Activated CD4-positive, alpha-beta T cell treated with anti-CD3 and anti-CD28 coated beads for 36 hours (primary cell): Measurements from ENCODE around the gene UGT1A9. TPM values are rescaled to one million over a fixed set of nuclear protein-coding genes. Genes with fewer than 3 reads are reported as not detected.

ENCODE experiments used
- ATAC-seq: fragments of 200-7000 bp; cut with Tn5 transposase; one replicate; pipeline ENCODE4 v1.10.0; 2021; ENCODE audit warnings: mild to moderate bottlenecking, moderate library complexity
- CTCF ChIA-PET: fragments of 350-600 bp; sonication (Branson Sonifier 250); formaldehyde crosslinking; loops from one replicate; lab custom pipeline; 2021; ENCODE audit warnings: antibody characterized with exemption; lab: Charles Lee
- POLR2A ChIA-PET: fragments of 350-600 bp; sonication (Branson Sonifier 250); formaldehyde crosslinking; loops from one replicate; lab custom pipeline; 2021; ENCODE audit warnings: antibody characterized with exemption, inconsistent platforms; lab: Charles Lee
- DNase-seq: peaks from one replicate; pipeline ENCODE4 v3.0.0-alpha.2; 2020
- H3K27ac Mint-ChIP-seq: one replicate; pipeline ENCODE4 v1.8.0; 2021; ENCODE audit warnings: mixed read lengths
- H3K27me3 Mint-ChIP-seq: one replicate; pipeline ENCODE4 v1.8.0; 2021; ENCODE audit warnings: mixed read lengths
- H3K36me3 Mint-ChIP-seq: one replicate; pipeline ENCODE4 v1.8.0; 2021; ENCODE audit warnings: low read depth, mixed read lengths
- H3K4me1 Mint-ChIP-seq: one replicate; pipeline ENCODE4 v1.8.0; 2021; ENCODE audit warnings: mixed read lengths
- H3K4me3 Mint-ChIP-seq: one replicate; pipeline ENCODE4 v1.8.0; 2021; ENCODE audit warnings: mild to moderate bottlenecking, moderate library complexity, mixed read lengths
- H3K9me3 Mint-ChIP-seq: one replicate; pipeline ENCODE4 v1.8.0; 2021; ENCODE audit warnings: low read depth, mixed read lengths
- intact Hi-C, 2 experiments: fragments of 100-400 bp; cut with DNase I in 1 of 2; cut with micrococcal nuclease in 1 of 2; formaldehyde crosslinking; loops; one replicate each; pipeline versions ENCODE4 v1.14.2 to v1.15.1; 2022 to 2024; cut with DNase I, micrococcal nuclease
- total RNA-seq, 2 experiments: library from RNA; stranded (reverse); gene quantifications; one replicate each; pipeline ENCODE4 v1.2.3, GENCODE V29; 2021

The UGT1A9 gene
- total RNA-seq, 2 experiments from 2014 or later = not detected

GRCh38 chr2:233822101-233822771 is 150.5 kb downstream of the UGT1A9 start:
- POLR2A ChIA-PET = no interaction called here
- Mint-ChIP-seq H3K9me3 (no peaks in the 10 kb centered on the region), H3K27me3 (peaks cover 1% of the 10 kb centered on the region), H3K27ac (no peak overlapping the region), H3K4me3 (no peak overlapping the region), H3K36me3 (no peaks in the 10 kb centered on the region), H3K4me1 (no peaks in the 10 kb centered on the region)
- CTCF ChIA-PET = interaction anchor here (0.5 kb wide), 1 partner anchor 14 kb away, joined by 3 read pairs; no protein-coding TSS in a partner anchor
- ATAC-seq (no peak), DNase-seq (no peak)
- intact Hi-C loops = no loop called here

Other genes starting within 250 kb of the UGT1A9 start
- gene USP40, start 105.1 kb upstream of the UGT1A9 start, total RNA-seq = 10 to 100 TPM; 12.0 to 12.9 TPM
- gene UGT1A8, start 54.3 kb upstream of the UGT1A9 start, total RNA-seq = not detected
- not detected for gene UGT1A10, start 35.5 kb upstream of the UGT1A9 start, total RNA-seq
- not detected for gene UGT1A7, start 10.0 kb downstream of the UGT1A9 start, total RNA-seq
- gene UGT1A6, start 21.0 kb downstream of the UGT1A9 start, total RNA-seq = not detected
- gene UGT1A5, start 41.0 kb downstream of the UGT1A9 start, total RNA-seq = not detected
- gene UGT1A4, start 46.8 kb downstream of the UGT1A9 start, total RNA-seq = not detected
- gene UGT1A3, start 57.1 kb downstream of the UGT1A9 start, total RNA-seq = not detected
- gene UGT1A1, start 88.4 kb downstream of the UGT1A9 start, total RNA-seq = not detected
- not detected for gene MROH2A, start 106.4 kb downstream of the UGT1A9 start, total RNA-seq
- 100 to 1,000 TPM in 1 of 2 experiments, 10 to 100 TPM in 1; 94.6 to 111 TPM for gene HJURP, start 182.6 kb downstream of the UGT1A9 start, total RNA-seq
- gene TRPM8, start 245.5 kb downstream of the UGT1A9 start, total RNA-seq = not detected